Endothelial cell of umbilical vein (primary cell): ENCODE data around the gene ADGRL3. TPM values are rescaled to one million over a fixed set of nuclear protein-coding genes. Genes with fewer than 3 reads are reported as not detected.

Source experiments
- BruUV-seq: library from RNA; stranded (reverse); fragments of 400-500 nt; replicated peaks from 2 replicates; lab custom pipeline; 2021; lab: Mats Ljungman, UMichigan
- CTCF ChIA-PET: fragments of 300-600, 350-600 bp; sonication (Branson Sonifier 250); formaldehyde crosslinking; loops from one replicate; lab custom pipeline; 2021; ENCODE audit warnings: antibody characterized with exemption, inconsistent platforms; lab: Charles Lee
- POLR2A ChIA-PET: fragments of 300-600, 350-600 bp; sonication (Branson Sonifier 250); formaldehyde crosslinking; loops from one replicate; lab custom pipeline; 2021; ENCODE audit warnings: antibody characterized with exemption, inconsistent platforms; lab: Charles Lee
- DNase-seq: peaks from one replicate; pipeline ENCODE4 v3.0.0-alpha.2; 2011; ENCODE audit warnings: low read depth, low spot score
- FAIRE-seq: peaks from 2 replicates; lab custom pipeline; 2011; peaks lifted over from hg19 to GRCh38; lab: Jason Lieb, UNC
- H2AFZ ChIP-seq: 2 replicates; pipeline ENCODE4 v1.6.0; 2012; ENCODE audit warnings: low read depth, low read length, control low read depth, inconsistent platforms
- H3K27ac ChIP-seq: 2 replicates; pipeline ENCODE4 v1.5.1; 2011; ENCODE audit warnings: low read depth, mild to moderate bottlenecking, control low read depth, low read length, moderate library complexity; ENCODE audit not compliant: insufficient read depth
- H3K27me3 ChIP-seq, 2 experiments: 2 replicates each; pipeline versions ENCODE4 v1.6.0 to v1.6.1; 2011; ENCODE audit warnings: low read length in 2 of 2, mixed read lengths in 1 of 2; ENCODE audit not compliant: control insufficient read depth in 2 of 2, insufficient read depth in 2 of 2
- H3K36me3 ChIP-seq, 2 experiments: 2 replicates in 1 of 2; 3 replicates in 1 of 2; pipeline ENCODE4 v1.5.1; 2011; ENCODE audit warnings: low read length in 2 of 2, mild to moderate bottlenecking in 1 of 2, moderate library complexity in 1 of 2; ENCODE audit not compliant: control insufficient read depth in 2 of 2, insufficient read depth in 2 of 2; ENCODE audit errors: extremely low read depth in 1 of 2
- H3K4me1 ChIP-seq: 3 replicates; pipeline ENCODE4 v1.5.1; 2011; ENCODE audit warnings: mild to moderate bottlenecking, low read length; ENCODE audit not compliant: control insufficient read depth, insufficient read depth; ENCODE audit errors: extremely low read depth
- H3K4me2 ChIP-seq: 2 replicates; pipeline ENCODE4 v1.6.1; 2011; ENCODE audit warnings: low read length, control low read depth, mixed read lengths; ENCODE audit not compliant: insufficient read depth
- H3K4me3 ChIP-seq, 3 experiments: fragments of 200-600 bp in 1 of 3; sonication (generic), shearing (Covaris generic) in 1 of 3; replicated peaks in 1 of 3; 2 replicates each; pipeline ENCODE4 v1.5.1; 2011 to 2016; ENCODE audit warnings: control low read depth in 3 of 3, low read length in 3 of 3, mild to moderate bottlenecking in 2 of 3, inconsistent platforms in 1 of 3, low read depth in 1 of 3, moderate library complexity in 1 of 3; ENCODE audit not compliant: insufficient read depth in 1 of 3
- H3K79me2 ChIP-seq: 2 replicates; pipeline ENCODE4 v1.6.0; 2012; ENCODE audit warnings: low read length, inconsistent platforms; ENCODE audit not compliant: control insufficient read depth, insufficient read depth
- H3K9ac ChIP-seq: replicated peaks from 2 replicates; pipeline ENCODE3; 2011; ENCODE audit warnings: low read length, control low read depth; ENCODE audit not compliant: insufficient read depth; ENCODE audit errors: extremely low read depth
- H3K9me1 ChIP-seq: replicated peaks from 3 replicates; pipeline ENCODE4 v1.6.0; 2011; ENCODE audit warnings: mild to moderate bottlenecking, low read length; ENCODE audit not compliant: control insufficient read depth, insufficient read depth; ENCODE audit errors: extremely low read depth
- H3K9me3 ChIP-seq: replicated peaks from 2 replicates; pipeline ENCODE4 v1.5.1; 2012; ENCODE audit warnings: low read length, inconsistent platforms; ENCODE audit not compliant: control insufficient read depth, insufficient read depth
- H4K20me1 ChIP-seq: replicated peaks from 2 replicates; pipeline ENCODE3; 2011; ENCODE audit warnings: mild to moderate bottlenecking, low read length; ENCODE audit not compliant: control insufficient read depth, insufficient read depth; ENCODE audit errors: extremely low read depth
- CTCF ChIP-seq, 2 donors: IDR thresholded peaks; 1 replicate in 1 of 2; 2 replicates in 1 of 2; pipeline ENCODE4 v1.5.1; 2011; ENCODE audit warnings: low read length in 2 of 2, mild to moderate bottlenecking in 2 of 2, moderate library complexity in 2 of 2, control low read depth in 1 of 2, inconsistent platforms in 1 of 2, low read depth in 1 of 2; ENCODE audit not compliant: insufficient read depth in 1 of 2; ENCODE audit errors: extremely low read depth in 1 of 2
- EZH2 ChIP-seq: IDR thresholded peaks from 2 replicates; pipeline ENCODE4 v1.6.1; 2012; ENCODE audit warnings: borderline replicate concordance, low read depth, mild to moderate bottlenecking, moderate library complexity, low read length, inconsistent platforms; ENCODE audit not compliant: severe bottlenecking
- FOS ChIP-seq: IDR thresholded peaks from 2 replicates; pipeline ENCODE4 v1.6.1; 2011; ENCODE audit warnings: mild to moderate bottlenecking, low read length, moderate library complexity, borderline replicate concordance; ENCODE audit not compliant: insufficient read depth
- GATA2 ChIP-seq: IDR thresholded peaks from 2 replicates; pipeline ENCODE4 v1.7.0; 2011; ENCODE audit warnings: low read depth, mild to moderate bottlenecking, moderate library complexity, mixed read lengths, low read length; ENCODE audit not compliant: insufficient read length, insufficient read depth
- JUN ChIP-seq: IDR thresholded peaks from 2 replicates; pipeline ENCODE4 v1.6.1; 2011; ENCODE audit warnings: borderline replicate concordance, low read depth; ENCODE audit not compliant: insufficient read length, insufficient read depth
- MAX ChIP-seq: IDR thresholded peaks from 2 replicates; pipeline ENCODE4 v1.6.1; 2011; ENCODE audit not compliant: insufficient read depth, insufficient read length
- MYC ChIP-seq: IDR thresholded peaks from one replicate; pipeline ENCODE4 v1.6.1; 2011; ENCODE audit warnings: mild to moderate bottlenecking, low read depth, low read length
- POLR2A ChIP-seq: IDR thresholded peaks from 2 replicates; pipeline ENCODE4 v1.6.1; 2012; ENCODE audit warnings: low read depth, mild to moderate bottlenecking, control low read depth, low read length
- POLR2AphosphoS5 ChIP-seq: IDR thresholded peaks from 2 replicates; pipeline ENCODE4 v1.6.1; 2012; ENCODE audit warnings: low read depth, mild to moderate bottlenecking, control low read depth, low read length, moderate library complexity; ENCODE audit not compliant: insufficient read depth
- dilution Hi-C: fragments of 300-500 bp; cut with MboI; formaldehyde crosslinking; loops from one replicate; pipeline ENCODE4 v1.15.0; 2019; ENCODE audit warnings: low sequenced_read_pairs; ENCODE audit not compliant: extremely low pct_ligation_motif_present
- intact Hi-C: fragments of 100-400 bp; cut with micrococcal nuclease; formaldehyde crosslinking; loops from one replicate; pipeline ENCODE4 v1.10.0; 2022
- polyA plus RNA-seq, 4 experiments: library from polyadenylated mRNA; depleted of rRNA in 3 of 4; stranded (reverse) in 3 of 4; unstranded in 1 of 4; fragments of >200 nt; gene quantifications; 2 replicates each; pipeline versions ENCODE4 v1.2.1 to v1.2.3, GENCODE V29; 2011 to 2012; ENCODE audit warnings: missing spikeins in 1 of 4
- total RNA-seq: library from RNA; stranded (reverse); gene quantifications from 2 replicates; pipeline ENCODE4 v1.2.3, GENCODE V29; 2021

Gene ADGRL3
- total and polyA plus RNA-seq, 2 donors (not counting 3 experiments of a cell fraction or from before 2014, with no cell fraction given) = not detected

GRCh38 chr4:61336916-61337315 lies 136.8 kb downstream of the ADGRL3 start:
- POLR2A ChIA-PET = no interaction called here
- H3K36me3 ChIP-seq = no peaks in the 10 kb centered on the region
- no peak overlapping the region for H2AFZ ChIP-seq

GRCh38 chr4:61342061-61342460 lies 141.9 kb downstream of the ADGRL3 start:
- FAIRE-seq = no peak
- H3K9me3 ChIP-seq = no peaks in the 10 kb centered on the region
- H3K27ac ChIP-seq = no peak overlapping the region
- CTCF ChIA-PET = no interaction called here
- no peaks in the 10 kb centered on the region for H3K79me2 ChIP-seq
- no peak overlapping the region for H2AFZ ChIP-seq
- dilution Hi-C loops = no loop called here
- DNase-seq = no peak
- BruUV-seq = no TSS peak
- H3K4me2 ChIP-seq = no peak overlapping the region
- no peaks in the 10 kb centered on the region for H4K20me1 ChIP-seq
- no peaks in the 10 kb centered on the region for H3K4me1 ChIP-seq
- TF ChIP-seq CTCF (IDR thresholded peaks at IDR 0.05; ENCODE audit: extremely low read depth in 1 of 2, insufficient read depth in 1 of 2, low read depth in 1 of 2, low read length in 2 of 2) = no peak
- TF ChIP-seq FOS = no peak
- no peak for TF ChIP-seq MYC
- TF ChIP-seq EZH2 = no peak
- TF ChIP-seq MAX = no peak
- no peak for TF ChIP-seq POLR2AphosphoS5
- TF ChIP-seq GATA2 = no peak
- no peak for TF ChIP-seq JUN
- no peak for TF ChIP-seq POLR2A
- no peaks in the 10 kb centered on the region for H3K27me3 ChIP-seq
- H3K36me3 ChIP-seq = no peaks in the 10 kb centered on the region
- H3K4me3 ChIP-seq = no peak overlapping the region
- no peaks in the 10 kb centered on the region for H3K9me1 ChIP-seq
- no peak overlapping the region for H3K9ac ChIP-seq
- intact Hi-C loops = no loop called here
- POLR2A ChIA-PET = no interaction called here

More at GRCh38 chr4:61336916-61337315, 136.8 kb downstream of the ADGRL3 start:
- no TSS peak for BruUV-seq
- H3K4me2 ChIP-seq = no peak overlapping the region
- H4K20me1 ChIP-seq = no peaks in the 10 kb centered on the region
- H3K79me2 ChIP-seq = no peaks in the 10 kb centered on the region
- no peaks in the 10 kb centered on the region for H3K9me3 ChIP-seq
- no peak for DNase-seq
- CTCF ChIA-PET = no interaction called here
- H3K9me1 ChIP-seq = no peaks in the 10 kb centered on the region
- TF ChIP-seq MAX = no peak
- TF ChIP-seq MYC = no peak
- TF ChIP-seq JUN = no peak
- no peak for TF ChIP-seq GATA2
- no peak for TF ChIP-seq FOS
- TF ChIP-seq POLR2A = no peak
- no peak for TF ChIP-seq EZH2
- no peak for TF ChIP-seq POLR2AphosphoS5
- intact Hi-C loops = no loop called here
- no peaks in the 10 kb centered on the region for H3K27me3 ChIP-seq
- no peak overlapping the region for H3K4me3 ChIP-seq
- H3K27ac ChIP-seq = no peak overlapping the region
- dilution Hi-C loops = no loop called here
- no peaks in the 10 kb centered on the region for H3K4me1 ChIP-seq
- H3K9ac ChIP-seq = no peak overlapping the region
- no peak for FAIRE-seq
